ENCODE data around the gene KLK6. TPM values are rescaled to one million over a fixed set of nuclear protein-coding genes. Genes with fewer than 3 reads are reported as not detected.
"Not testable (repeated sequence)": the region's sequence is repeated elsewhere in the genome, so short reads cannot be mapped to it uniquely, and the experiment has no call there.

The KLK6 gene
- total RNA-seq, 3 donors from 2014 or later, result not detected

GRCh38 chr19:50978772-50979390 is 9.5 kb upstream of the KLK6 start:
- Mint-ChIP-seq H3K36me3 (ENCODE audit: insufficient read depth) (no peaks in the 10 kb centered on the region), H3K9me3 (no peaks in the 10 kb centered on the region), H3K27me3 (ENCODE audit: low read depth) (peaks cover 45% of the 10 kb centered on the region), H3K4me1 (ENCODE audit: low read depth) (no peaks in the 10 kb centered on the region), H3K4me3 (no peak overlapping the region)
- ATAC-seq, result no peak
- no peak for DNase-seq

GRCh38 chr19:50977626-50978025 is 8.2 kb upstream of the KLK6 start:
- Mint-ChIP-seq H3K36me3 (ENCODE audit: insufficient read depth) (no peaks in the 10 kb centered on the region), H3K4me3 (no peak overlapping the region), H3K4me1 (ENCODE audit: low read depth) (no peaks in the 10 kb centered on the region), H3K27me3 (ENCODE audit: low read depth) (peaks cover 49% of the 10 kb centered on the region), H3K9me3 (no peaks in the 10 kb centered on the region)
- DNase-seq, result no peak
- no peak for ATAC-seq

GRCh38 chr19:50975766-50976165 is 6.4 kb upstream of the KLK6 start:
- H3K36me3 Mint-ChIP-seq (ENCODE audit: insufficient read depth), result no peaks in the 10 kb centered on the region
- no peak for ATAC-seq
- H3K4me3 Mint-ChIP-seq, result no peak overlapping the region
- no peaks in the 10 kb centered on the region for H3K9me3 Mint-ChIP-seq
- DNase-seq, result no peak
- H3K4me1 Mint-ChIP-seq (ENCODE audit: low read depth), result no peaks in the 10 kb centered on the region
- H3K27me3 Mint-ChIP-seq (ENCODE audit: low read depth), result peaks cover 51% of the 10 kb centered on the region

GRCh38 chr19:50974702-50975556 is 5.5 kb upstream of the KLK6 start:
- H3K36me3 Mint-ChIP-seq (ENCODE audit: insufficient read depth), result no peaks in the 10 kb centered on the region
- no peaks in the 10 kb centered on the region for H3K9me3 Mint-ChIP-seq
- H3K27me3 Mint-ChIP-seq (ENCODE audit: low read depth), result peaks cover 54% of the 10 kb centered on the region
- ATAC-seq (no peak), DNase-seq (no peak)
- H3K4me3 Mint-ChIP-seq, result no peak overlapping the region
- no peaks in the 10 kb centered on the region for H3K4me1 Mint-ChIP-seq (ENCODE audit: low read depth)

GRCh38 chr19:50972795-50973376 is 3.5 kb upstream of the KLK6 start:
- H3K27me3 Mint-ChIP-seq (ENCODE audit: low read depth), result peaks cover 59% of the 10 kb centered on the region
- H3K4me1 Mint-ChIP-seq (ENCODE audit: low read depth), result no peaks in the 10 kb centered on the region
- H3K36me3 Mint-ChIP-seq (ENCODE audit: insufficient read depth), result no peaks in the 10 kb centered on the region
- DNase-seq (no peak), ATAC-seq (no peak)
- H3K9me3 Mint-ChIP-seq, result no peaks in the 10 kb centered on the region
- no peak overlapping the region for H3K4me3 Mint-ChIP-seq

GRCh38 chr19:50969810-50970209 is 419 bp upstream of the KLK6 start:
- H3K36me3 Mint-ChIP-seq (ENCODE audit: insufficient read depth); H3K4me3 Mint-ChIP-seq; ATAC-seq; DNase-seq; H3K4me1 Mint-ChIP-seq (ENCODE audit: low read depth); H3K9me3 Mint-ChIP-seq: not testable (repeated sequence)
- peaks cover 46% of the 10 kb centered on the region for H3K27me3 Mint-ChIP-seq (ENCODE audit: low read depth)

GRCh38 chr19:50968716-50969412 is 527 bp downstream of the KLK6 start:
- ATAC-seq (no peak), DNase-seq (no peak)
- no peaks in the 10 kb centered on the region for H3K9me3 Mint-ChIP-seq
- H3K4me1 Mint-ChIP-seq (ENCODE audit: low read depth), result no peaks in the 10 kb centered on the region
- H3K36me3 Mint-ChIP-seq (ENCODE audit: insufficient read depth), result no peaks in the 10 kb centered on the region
- H3K4me3 Mint-ChIP-seq, result no peak overlapping the region
- peaks cover 43% of the 10 kb centered on the region for H3K27me3 Mint-ChIP-seq (ENCODE audit: low read depth)

GRCh38 chr19:50967929-50968715 is 1.3 kb downstream of the KLK6 start:
- ATAC-seq (no peak), DNase-seq (no peak)
- no peak overlapping the region for H3K4me3 Mint-ChIP-seq
- peaks cover 43% of the 10 kb centered on the region for H3K27me3 Mint-ChIP-seq (ENCODE audit: low read depth)
- no peaks in the 10 kb centered on the region for H3K9me3 Mint-ChIP-seq
- no peaks in the 10 kb centered on the region for H3K36me3 Mint-ChIP-seq (ENCODE audit: insufficient read depth)
- no peaks in the 10 kb centered on the region for H3K4me1 Mint-ChIP-seq (ENCODE audit: low read depth)

GRCh38 chr19:50964266-50964665 is 5.1 kb downstream of the KLK6 start:
- ATAC-seq (no peak), DNase-seq (no peak)
- H3K9me3 Mint-ChIP-seq, result peaks cover 14% of the 10 kb centered on the region
- H3K36me3 Mint-ChIP-seq (ENCODE audit: insufficient read depth), result no peaks in the 10 kb centered on the region
- H3K27me3 Mint-ChIP-seq (ENCODE audit: low read depth), result peaks cover 22% of the 10 kb centered on the region
- no peaks in the 10 kb centered on the region for H3K4me1 Mint-ChIP-seq (ENCODE audit: low read depth)
- no peak overlapping the region for H3K4me3 Mint-ChIP-seq

GRCh38 chr19:50963381-50963780 is 6.0 kb downstream of the KLK6 start:
- H3K27me3 Mint-ChIP-seq (ENCODE audit: low read depth), result peaks cover 28% of the 10 kb centered on the region
- H3K36me3 Mint-ChIP-seq (ENCODE audit: insufficient read depth), result no peaks in the 10 kb centered on the region
- H3K4me3 Mint-ChIP-seq, result no peak overlapping the region
- H3K4me1 Mint-ChIP-seq (ENCODE audit: low read depth), result no peaks in the 10 kb centered on the region
- H3K9me3 Mint-ChIP-seq, result peaks cover 15% of the 10 kb centered on the region
- DNase-seq (no peak), ATAC-seq (no peak)

GRCh38 chr19:50962245-50962644 is 7.1 kb downstream of the KLK6 start:
- H3K36me3 Mint-ChIP-seq (ENCODE audit: insufficient read depth), result no peaks in the 10 kb centered on the region
- no peaks in the 10 kb centered on the region for H3K4me1 Mint-ChIP-seq (ENCODE audit: low read depth)
- H3K9me3 Mint-ChIP-seq, result peaks cover 15% of the 10 kb centered on the region
- no peak overlapping the region for H3K4me3 Mint-ChIP-seq
- peaks cover 31% of the 10 kb centered on the region for H3K27me3 Mint-ChIP-seq (ENCODE audit: low read depth)
- ATAC-seq, result no peak
- no peak for DNase-seq

GRCh38 chr19:50959731-50960500 is 9.5 kb downstream of the KLK6 start:
- peaks cover 15% of the 10 kb centered on the region for H3K9me3 Mint-ChIP-seq
- peaks cover 29% of the 10 kb centered on the region for H3K27me3 Mint-ChIP-seq (ENCODE audit: low read depth)
- no peak for DNase-seq

GRCh38 chr19:50957587-50957986 is 11.8 kb downstream of the KLK6 start:
- no peaks in the 10 kb centered on the region for H3K4me1 Mint-ChIP-seq (ENCODE audit: low read depth)
- DNase-seq (no peak), ATAC-seq (no peak)
- H3K27me3 Mint-ChIP-seq (ENCODE audit: low read depth), result peaks cover 30% of the 10 kb centered on the region
- no peak overlapping the region for H3K4me3 Mint-ChIP-seq
- H3K36me3 Mint-ChIP-seq (ENCODE audit: insufficient read depth), result no peaks in the 10 kb centered on the region
- peaks cover 12% of the 10 kb centered on the region for H3K9me3 Mint-ChIP-seq

More at GRCh38 chr19:50959731-50960500, 9.5 kb downstream of the KLK6 start:
- ATAC-seq, result no peak
- Mint-ChIP-seq H3K36me3 (ENCODE audit: insufficient read depth) (no peaks in the 10 kb centered on the region), H3K4me1 (ENCODE audit: low read depth) (no peaks in the 10 kb centered on the region), H3K4me3 (no peak overlapping the region)
